HG02571 (cell line): ENCODE measurements around the gene NTS.

Source experiments
- ATAC-seq: cut with Tn5 transposase; IDR thresholded peaks from one replicate; pipeline ENCODE4 v1.9.1; 2021; ENCODE audit warnings: mild to moderate bottlenecking, moderate library complexity; ENCODE audit not compliant: unreplicated experiment

Gene NTS

GRCh38 chr12:85874031-85874461 lies at the start of gene NTS:
NTS (plus strand) TSS chr12:85874295; CDS start chr12:85874404, 109 bp downstream.
- ATAC-seq = peak; percentile 72

DNA sequence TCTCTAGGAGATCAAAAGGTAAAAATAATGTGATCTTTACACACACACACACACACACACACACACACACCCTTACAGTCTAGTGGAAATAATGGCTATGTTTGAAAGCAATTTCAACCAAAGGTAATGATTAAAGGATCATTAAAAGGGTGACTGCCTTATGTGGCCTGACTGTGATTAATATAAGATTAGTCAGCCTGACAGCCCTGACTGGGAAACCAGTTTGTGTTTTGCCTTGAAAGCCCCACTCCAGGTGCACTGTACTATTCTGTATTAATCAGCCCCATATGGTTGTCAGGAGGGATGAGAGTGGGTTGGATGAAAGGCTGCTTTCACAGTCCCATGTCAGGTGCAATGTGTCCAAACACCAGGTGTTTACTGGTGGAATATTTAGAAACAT lies 48.3 kb upstream of the NTS start:
- no peak for ATAC-seq

GRCh38 chr12:85828576-85828975 lies 45.5 kb upstream of the NTS start:
- ATAC-seq = no peak

DNA sequence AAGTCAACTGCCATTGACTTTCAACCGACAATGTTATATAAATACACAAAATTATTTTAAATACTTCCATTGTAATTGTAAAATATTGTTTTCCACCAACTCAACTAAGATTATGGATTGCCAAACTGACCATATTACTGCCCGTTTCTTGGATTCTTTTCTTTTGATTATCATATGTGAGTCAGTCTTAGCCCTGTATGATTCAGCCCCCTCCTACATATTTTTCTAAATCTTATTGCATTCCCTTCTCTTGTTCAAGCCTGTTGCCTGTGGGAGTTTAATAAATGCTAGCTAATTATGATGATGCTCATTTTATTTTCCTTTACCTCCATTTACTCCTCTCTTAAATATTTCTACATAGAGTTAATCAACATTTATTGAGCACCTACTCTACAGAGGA lies 44.7 kb upstream of the NTS start:
- ATAC-seq = no peak

- no peak for ATAC-seq
Observed at GRCh38 chr12:85831327-85831990, 42.6 kb upstream of the NTS start.

DNA sequence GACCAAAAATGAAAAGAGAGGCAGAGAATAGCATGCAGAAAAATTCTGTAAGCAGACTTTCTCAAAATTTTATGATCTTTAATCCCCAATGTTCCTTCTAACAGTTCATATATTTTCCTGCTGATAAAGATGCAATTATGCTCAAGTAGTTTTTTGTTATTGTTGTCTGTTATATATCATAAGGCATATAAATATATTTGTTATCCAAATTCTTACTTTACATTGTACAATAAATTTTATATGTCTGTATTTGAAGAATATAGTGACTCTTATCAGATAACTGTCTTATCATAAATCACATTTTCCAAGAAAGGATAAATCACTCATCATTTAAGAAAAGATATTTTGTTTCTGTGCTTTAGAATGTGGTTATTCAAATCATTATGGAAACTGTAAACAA lies 40.5 kb upstream of the NTS start:
- no peak for ATAC-seq

DNA sequence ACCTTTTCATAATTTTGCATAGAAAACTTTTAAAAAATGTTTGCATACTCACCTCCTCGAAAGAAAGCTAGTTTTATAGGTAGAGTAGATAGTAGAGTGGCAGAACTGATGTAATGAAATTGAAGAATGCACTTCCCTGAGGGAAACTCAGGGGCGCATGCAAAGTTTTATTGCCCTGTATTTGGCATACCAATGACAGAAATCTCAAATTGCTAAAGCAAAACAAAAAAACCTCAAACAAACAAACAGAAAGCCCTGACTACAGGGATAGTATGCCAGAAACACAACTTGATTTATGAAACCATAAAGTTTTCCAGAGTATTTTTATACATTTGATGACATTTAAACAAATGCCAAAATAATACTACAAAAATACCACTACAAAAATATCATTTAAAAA lies 39.7 kb upstream of the NTS start:
- ATAC-seq = no peak

DNA sequence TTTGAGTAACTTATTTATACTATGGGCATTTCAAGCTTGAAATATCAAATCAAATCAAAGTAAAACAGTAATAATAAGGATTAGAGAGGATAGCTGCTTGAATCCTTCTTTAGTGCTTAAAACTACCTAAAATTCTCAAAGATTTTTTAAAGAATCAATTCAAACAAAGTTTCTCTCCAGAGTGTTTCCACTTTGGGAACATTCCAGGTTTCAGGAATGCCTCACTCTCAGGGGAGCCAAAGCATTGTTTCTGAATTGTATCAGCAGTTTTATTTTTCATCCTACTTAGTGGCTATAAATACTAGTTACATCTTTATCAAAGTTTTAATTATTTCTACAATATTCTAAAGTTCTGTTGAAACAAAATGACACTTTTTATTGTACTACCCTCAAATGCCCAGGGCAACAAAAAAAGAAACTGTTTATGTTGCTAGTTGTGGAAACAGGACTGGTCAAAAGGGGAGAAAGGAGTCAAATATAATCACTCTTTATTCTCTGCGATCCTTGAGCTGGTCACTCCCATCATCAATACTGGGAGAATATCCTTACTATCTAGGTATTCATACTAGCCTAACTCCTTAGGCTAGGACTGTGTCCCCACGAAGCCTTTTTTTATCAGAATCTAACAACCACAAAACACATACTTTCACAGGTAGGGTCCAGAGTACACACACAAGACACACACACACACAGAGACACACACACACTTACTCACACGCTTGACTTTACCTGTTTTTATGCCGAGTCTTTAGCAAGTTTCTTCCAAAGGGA lies 38.5 kb upstream of the NTS start:
- ATAC-seq = no peak

- ATAC-seq = no peak
Observed at GRCh38 chr12:85836197-85837090, 37.7 kb upstream of the NTS start, which contains the start of gene RASSF9. RASSF9 (minus strand) TSS chr12:85836409; CDS start chr12:85836201, 208 bp downstream.

- ATAC-seq = no peak
Observed at GRCh38 chr12:85843606-85844310, 30.3 kb upstream of the NTS start.

DNA sequence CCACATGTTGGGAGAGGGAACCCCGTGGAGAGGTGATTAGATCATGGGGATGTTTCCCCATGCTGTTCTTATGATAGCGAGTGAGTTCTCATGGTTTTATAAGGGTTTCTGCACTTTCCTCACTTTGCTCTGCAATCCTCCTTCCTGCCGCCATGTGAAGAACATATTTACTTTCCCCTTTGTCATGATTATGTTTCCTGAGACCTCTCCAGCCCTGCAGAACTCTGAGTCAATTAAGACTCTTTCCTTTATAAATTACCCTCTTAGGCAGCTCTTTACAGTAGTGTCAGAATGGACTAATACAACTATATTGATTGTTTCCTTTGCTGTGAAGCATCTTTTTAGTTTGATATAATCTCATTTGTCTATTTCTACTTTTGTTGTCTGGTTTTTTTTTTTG lies 24.8 kb upstream of the NTS start:
- no peak for ATAC-seq

DNA sequence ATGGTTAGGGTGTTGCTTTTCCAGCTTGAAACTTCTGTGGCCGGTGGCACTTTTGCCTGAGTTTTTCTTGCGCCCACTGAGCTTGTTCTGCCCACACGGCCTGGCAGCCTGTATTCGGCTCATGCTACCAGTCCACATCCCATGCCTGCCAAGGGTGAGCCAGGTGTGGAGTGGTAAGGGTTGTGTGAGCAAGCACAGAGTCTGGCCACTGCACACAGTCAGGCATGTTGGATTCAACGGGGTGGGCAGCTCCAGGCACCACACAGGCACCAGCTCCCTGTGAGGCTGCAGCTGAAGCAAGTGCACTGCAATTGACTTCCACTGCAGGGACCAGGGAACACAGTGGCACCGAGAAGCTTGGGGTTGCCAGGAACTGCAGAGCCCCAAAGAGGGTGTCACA lies 18.8 kb upstream of the NTS start:
- no peak for ATAC-seq

GRCh38 chr12:85856966-85857365 lies 17.1 kb upstream of the NTS start:
- ATAC-seq = no peak

DNA sequence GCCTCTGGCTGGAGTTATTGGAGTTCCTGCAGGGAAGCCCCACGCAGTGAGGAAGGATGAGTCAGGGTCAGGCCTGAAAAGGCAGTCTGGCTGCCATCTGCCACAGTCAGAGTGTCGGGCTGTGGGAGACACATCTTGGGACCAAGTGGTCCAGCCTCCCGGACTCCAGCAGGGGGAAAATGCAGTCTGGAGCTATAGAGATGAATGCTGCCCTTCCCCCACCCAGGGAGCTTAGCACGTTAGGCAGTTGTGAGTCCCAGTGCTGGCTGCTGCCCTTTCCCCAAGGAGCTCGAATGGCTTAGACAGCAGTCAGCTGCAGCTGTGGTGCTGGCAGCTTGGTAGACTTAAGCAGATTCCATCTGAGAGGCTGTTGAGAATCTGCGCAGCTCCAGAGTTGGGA lies 8.2 kb upstream of the NTS start:
- ATAC-seq = no peak

- peak; percentile 86 for ATAC-seq
Observed at GRCh38 chr12:85866986-85867776, 6.9 kb upstream of the NTS start.

DNA sequence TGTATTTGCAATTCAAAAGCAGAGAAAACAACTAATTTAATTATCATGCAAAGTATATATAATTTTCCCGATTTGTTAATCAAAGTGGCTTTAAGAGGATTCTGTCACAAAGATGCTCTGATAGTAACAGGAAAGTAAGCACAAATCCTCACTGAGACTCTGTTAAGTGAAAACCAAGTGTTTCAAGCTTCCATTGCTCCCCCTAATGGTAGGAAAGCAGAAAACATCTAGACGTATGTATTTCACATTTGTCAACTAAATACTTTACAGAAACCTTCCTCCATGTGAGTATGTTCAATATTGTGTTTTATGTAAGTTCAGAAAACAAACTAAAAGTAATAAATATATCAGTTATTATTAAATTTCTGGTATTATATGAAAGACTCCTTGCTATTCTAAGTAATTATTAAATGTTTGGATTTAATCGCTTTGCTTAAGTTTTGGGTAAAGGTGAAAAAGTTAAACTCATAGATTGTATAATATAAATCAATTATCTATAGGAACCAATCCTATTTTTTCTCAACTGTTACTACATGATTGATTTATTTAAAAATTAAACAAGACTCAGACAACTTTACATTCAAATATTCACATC lies 1.5 kb upstream of the NTS start:
- ATAC-seq = peak; percentile 79

- no peak for ATAC-seq
Observed at GRCh38 chr12:85877459-85877858, 3.4 kb downstream of the NTS start.

DNA sequence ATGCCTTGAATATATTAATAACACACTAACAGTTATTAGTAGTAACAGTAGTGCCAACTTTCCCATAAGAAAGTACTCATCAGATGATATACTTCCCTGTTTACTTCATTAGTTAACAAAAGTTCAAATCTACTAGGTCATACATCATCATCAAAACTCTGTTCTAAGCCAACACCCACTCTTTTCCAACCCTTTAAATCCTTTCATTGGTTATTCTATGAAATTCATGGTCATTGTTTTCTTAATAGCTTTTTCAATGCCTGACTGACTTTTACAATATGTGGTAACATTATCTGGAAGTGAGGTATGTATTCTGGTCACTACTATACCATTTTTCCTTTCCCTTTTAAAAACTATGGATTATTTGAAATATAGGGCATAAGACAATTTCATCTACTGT lies 9.7 kb downstream of the NTS start:
- ATAC-seq = no peak

DNA sequence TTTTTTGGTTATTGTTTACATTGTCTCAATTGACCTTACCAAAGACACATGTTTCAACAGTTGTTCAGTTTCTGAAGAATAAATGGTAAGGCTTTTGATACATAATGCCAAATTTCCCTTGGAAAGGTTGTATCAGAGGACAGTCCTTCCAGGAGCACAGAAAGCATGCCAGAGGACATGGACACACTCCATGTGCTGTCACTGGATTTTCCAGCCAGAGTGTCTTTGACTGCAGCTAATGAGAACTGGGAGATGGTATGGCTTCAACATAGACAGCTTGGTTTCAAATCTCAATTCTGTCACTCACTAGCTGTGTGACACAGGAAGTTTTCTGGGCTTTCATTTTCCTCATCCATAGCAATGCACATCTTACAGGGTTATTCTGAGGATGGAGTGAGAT lies 20.6 kb downstream of the NTS start:
- no peak for ATAC-seq
